Nephron progenitor cell (in vitro differentiated cells): ENCODE results near the gene PLXNB3.
A peak's percentile ranks its signal among the peaks of the same experiment; 100 is the strongest.
"Not testable (repeated sequence)": the region's sequence is repeated elsewhere in the genome, so short reads cannot be mapped to it uniquely, and the experiment has no call there.

Source experiments
- DNase-seq: peaks from one replicate; pipeline ENCODE4 v3.0.0; 2021
- H3K27ac Mint-ChIP-seq: 2 replicates; pipeline ENCODE4 v1.8.0; 2021; ENCODE audit warnings: mild to moderate bottlenecking, moderate library complexity, mixed read lengths
- H3K27me3 Mint-ChIP-seq: 2 replicates; pipeline ENCODE4 v1.8.0; 2021; ENCODE audit warnings: mild to moderate bottlenecking, low read depth, mixed read lengths; ENCODE audit not compliant: poor library complexity
- H3K36me3 Mint-ChIP-seq: 2 replicates; pipeline ENCODE4 v1.8.0; 2021; ENCODE audit warnings: low read depth, mixed read lengths
- H3K4me1 Mint-ChIP-seq: 2 replicates; pipeline ENCODE4 v1.8.0; 2021; ENCODE audit warnings: mixed read lengths
- H3K4me3 Mint-ChIP-seq: 2 replicates; pipeline ENCODE4 v1.8.0; 2021; ENCODE audit warnings: mild to moderate bottlenecking, moderate library complexity, mixed read lengths
- H3K9me3 Mint-ChIP-seq: 2 replicates; pipeline ENCODE4 v1.8.0; 2021; ENCODE audit warnings: mild to moderate bottlenecking, moderate library complexity, mixed read lengths
- CTCF ChIP-seq: fragments of 200-600 bp; sonication (generic); IDR thresholded peaks from 2 replicates; pipeline ENCODE4 v1.5.0; 2021; ENCODE audit warnings: antibody characterized with exemption

The PLXNB3 gene

GRCh38 chrX:153807976-153808375, 43.9 kb downstream of the PLXNB3 start:
- Mint-ChIP-seq H3K36me3 (no peaks in the 10 kb centered on the region), H3K4me1 (peaks cover 14% of the 10 kb centered on the region), H3K4me3 (no peak overlapping the region), H3K27ac (no peak overlapping the region), H3K9me3 (peaks cover 53% of the 10 kb centered on the region), H3K27me3 (no peaks in the 10 kb centered on the region)
- no peak for TF ChIP-seq CTCF
- no peak for DNase-seq

- H3K4me3 Mint-ChIP-seq, result no peak overlapping the region
- H3K36me3 Mint-ChIP-seq, result no peaks in the 10 kb centered on the region
- DNase-seq, result no peak
- H3K4me1 Mint-ChIP-seq, result peaks cover 22% of the 10 kb centered on the region
- H3K27me3 Mint-ChIP-seq, result no peaks in the 10 kb centered on the region
- TF ChIP-seq CTCF, result no peak
- peaks cover 65% of the 10 kb centered on the region for H3K9me3 Mint-ChIP-seq
- no peak overlapping the region for H3K27ac Mint-ChIP-seq
Observed at GRCh38 chrX:153812220-153812619, 48.2 kb downstream of the PLXNB3 start.

GRCh38 chrX:153813161-153813560, 49.1 kb downstream of the PLXNB3 start:
- Mint-ChIP-seq H3K36me3 (no peaks in the 10 kb centered on the region), H3K4me3 (no peak overlapping the region), H3K27me3 (no peaks in the 10 kb centered on the region), H3K4me1 (peaks cover 23% of the 10 kb centered on the region), H3K27ac (no peak overlapping the region), H3K9me3 (peaks cover 70% of the 10 kb centered on the region)
- DNase-seq, result no peak
- TF ChIP-seq CTCF, result no peak

GRCh38 chrX:153814591-153815315, 50.7 kb downstream of the PLXNB3 start:
- H3K4me3 Mint-ChIP-seq, result no peak overlapping the region
- peaks cover 28% of the 10 kb centered on the region for H3K4me1 Mint-ChIP-seq
- H3K27ac Mint-ChIP-seq, result no peak overlapping the region
- H3K9me3 Mint-ChIP-seq, result peaks cover 70% of the 10 kb centered on the region
- no peaks in the 10 kb centered on the region for H3K27me3 Mint-ChIP-seq
- no peak for DNase-seq
- no peak for TF ChIP-seq CTCF
- no peaks in the 10 kb centered on the region for H3K36me3 Mint-ChIP-seq

GRCh38 chrX:153816831-153817690, 53.0 kb downstream of the PLXNB3 start:
- no peaks in the 10 kb centered on the region for H3K36me3 Mint-ChIP-seq
- TF ChIP-seq CTCF, result no peak
- DNase-seq, result no peak
- peak overlapping the region; percentile 26 for H3K4me3 Mint-ChIP-seq
- peak overlapping the region; percentile 17 for H3K27ac Mint-ChIP-seq
- peaks cover 29% of the 10 kb centered on the region for H3K4me1 Mint-ChIP-seq
- peaks cover 64% of the 10 kb centered on the region for H3K9me3 Mint-ChIP-seq
- H3K27me3 Mint-ChIP-seq, result no peaks in the 10 kb centered on the region

- not testable (repeated sequence) for H3K27ac Mint-ChIP-seq, H3K4me3 Mint-ChIP-seq, DNase-seq, H3K36me3 Mint-ChIP-seq, H3K27me3 Mint-ChIP-seq
- Mint-ChIP-seq H3K4me1 (peaks cover 32% of the 10 kb centered on the region), H3K9me3 (peaks cover 63% of the 10 kb centered on the region)
Observed at GRCh38 chrX:153818064-153818463, 54.0 kb downstream of the PLXNB3 start.
